ENCODE measurements around the gene GUCY1A2.
A peak's percentile ranks its signal among the peaks of the same experiment; 100 is the strongest.

The GUCY1A2 gene

GRCh38 chr11:106681435-106681834 is 336.8 kb downstream of the GUCY1A2 start:
- Histone ChIP-seq H3K27me3 (ENCODE audit: insufficient read depth, low read length, poor library complexity) (no peaks in the 10 kb centered on the region), H3K79me2 (ENCODE audit: insufficient read depth, low read length) (no peaks in the 10 kb centered on the region), H3K9ac (ENCODE audit: low read depth, low read length) (no peak overlapping the region), H3K4me1 (ENCODE audit: insufficient read depth, low read length) (no peaks in the 10 kb centered on the region), H3K4me3 (ENCODE audit: low read depth in 1 of 2, low read length in 2 of 2) (no peak overlapping the region), H2AFZ (ENCODE audit: low read depth, low read length) (no peak overlapping the region), H3K27ac (ENCODE audit: low read length) (no peak overlapping the region), H3K9me3 (ENCODE audit: insufficient read depth, low read length, severe bottlenecking) (no peaks in the 10 kb centered on the region), H4K20me1 (ENCODE audit: insufficient read depth, low read length) (no peaks in the 10 kb centered on the region), H3K36me3 (ENCODE audit: insufficient read depth, low read length) (no peaks in the 10 kb centered on the region), H3K4me2 (ENCODE audit: insufficient read depth, low read length) (no peak overlapping the region)
- DNase-seq (no peak), ATAC-seq (ENCODE audit: insufficient read depth, low read depth) (no peak)
- no peak for TF ChIP-seq EZH2 (IDR thresholded peaks at IDR 0.05; ENCODE audit: borderline replicate concordance, low read depth, low read length, severe bottlenecking)
- TF ChIP-seq CTCF (IDR thresholded peaks at IDR 0.05; ENCODE audit: borderline replicate concordance, extremely low read depth, low read length, poor library complexity, severe bottlenecking) = no peak

- DNase-seq (no peak), ATAC-seq (ENCODE audit: insufficient read depth, low read depth) (no peak)
- H4K20me1 ChIP-seq (ENCODE audit: insufficient read depth, low read length) = no peaks in the 10 kb centered on the region
- H3K36me3 ChIP-seq (ENCODE audit: insufficient read depth, low read length) = no peaks in the 10 kb centered on the region
- no peaks in the 10 kb centered on the region for H3K27me3 ChIP-seq (ENCODE audit: insufficient read depth, low read length, poor library complexity)
- H3K4me2 ChIP-seq (ENCODE audit: insufficient read depth, low read length) = no peak overlapping the region
- no peak overlapping the region for H3K27ac ChIP-seq (ENCODE audit: low read length)
- H3K9me3 ChIP-seq (ENCODE audit: insufficient read depth, low read length, severe bottlenecking) = no peaks in the 10 kb centered on the region
- no peaks in the 10 kb centered on the region for H3K79me2 ChIP-seq (ENCODE audit: insufficient read depth, low read length)
- no peak overlapping the region for H3K9ac ChIP-seq (ENCODE audit: low read depth, low read length)
- H3K4me3 ChIP-seq (ENCODE audit: low read depth in 1 of 2, low read length in 2 of 2) = no peak overlapping the region
- no peak for TF ChIP-seq EZH2 (IDR thresholded peaks at IDR 0.05; ENCODE audit: borderline replicate concordance, low read depth, low read length, severe bottlenecking)
- no peak for TF ChIP-seq CTCF (IDR thresholded peaks at IDR 0.05; ENCODE audit: borderline replicate concordance, extremely low read depth, low read length, poor library complexity, severe bottlenecking)
- H3K4me1 ChIP-seq (ENCODE audit: insufficient read depth, low read length) = no peaks in the 10 kb centered on the region
- peak overlapping the region; percentile 55; the same call in 1 of the 2 replicates for H2AFZ ChIP-seq (ENCODE audit: low read depth, low read length)
Measured at GRCh38 chr11:106679581-106679980, 338.7 kb downstream of the GUCY1A2 start.

- Histone ChIP-seq H3K4me2 (ENCODE audit: insufficient read depth, low read length) (no peak overlapping the region), H3K27me3 (ENCODE audit: insufficient read depth, low read length, poor library complexity) (no peaks in the 10 kb centered on the region), H3K79me2 (ENCODE audit: insufficient read depth, low read length) (no peaks in the 10 kb centered on the region), H3K4me3 (ENCODE audit: low read depth in 1 of 2, low read length in 2 of 2) (no peak overlapping the region), H2AFZ (ENCODE audit: low read depth, low read length) (no peak overlapping the region), H3K9me3 (ENCODE audit: insufficient read depth, low read length, severe bottlenecking) (no peaks in the 10 kb centered on the region), H3K4me1 (ENCODE audit: insufficient read depth, low read length) (no peaks in the 10 kb centered on the region), H3K9ac (ENCODE audit: low read depth, low read length) (no peak overlapping the region), H3K27ac (ENCODE audit: low read length) (no peak overlapping the region), H3K36me3 (ENCODE audit: insufficient read depth, low read length) (no peaks in the 10 kb centered on the region), H4K20me1 (ENCODE audit: insufficient read depth, low read length) (no peaks in the 10 kb centered on the region)
- ATAC-seq (ENCODE audit: insufficient read depth, low read depth) (no peak), DNase-seq (no peak)
- TF ChIP-seq CTCF (IDR thresholded peaks at IDR 0.05; ENCODE audit: borderline replicate concordance, extremely low read depth, low read length, poor library complexity, severe bottlenecking) = no peak
- no peak for TF ChIP-seq EZH2 (IDR thresholded peaks at IDR 0.05; ENCODE audit: borderline replicate concordance, low read depth, low read length, severe bottlenecking)
Measured at GRCh38 chr11:106679181-106679580, 339.1 kb downstream of the GUCY1A2 start.

- H4K20me1 ChIP-seq (ENCODE audit: insufficient read depth, low read length) = no peaks in the 10 kb centered on the region
- no peak overlapping the region for H3K9ac ChIP-seq (ENCODE audit: low read depth, low read length)
- DNase-seq (no peak), ATAC-seq (ENCODE audit: insufficient read depth, low read depth) (peak; percentile 77)
- peaks cover 2% of the 10 kb centered on the region for H3K9me3 ChIP-seq (ENCODE audit: insufficient read depth, low read length, severe bottlenecking)
- no peaks in the 10 kb centered on the region for H3K27me3 ChIP-seq (ENCODE audit: insufficient read depth, low read length, poor library complexity)
- TF ChIP-seq EZH2 (IDR thresholded peaks at IDR 0.05; ENCODE audit: borderline replicate concordance, low read depth, low read length, severe bottlenecking) (no peak), CTCF (IDR thresholded peaks at IDR 0.05; ENCODE audit: borderline replicate concordance, extremely low read depth, low read length, poor library complexity, severe bottlenecking) (no peak)
- peak overlapping the region; percentile 3; the same call in 1 of the 2 replicates for H2AFZ ChIP-seq (ENCODE audit: low read depth, low read length)
- H3K4me1 ChIP-seq (ENCODE audit: insufficient read depth, low read length) = peaks cover 14% of the 10 kb centered on the region
- no peaks in the 10 kb centered on the region for H3K36me3 ChIP-seq (ENCODE audit: insufficient read depth, low read length)
- no peak overlapping the region for H3K27ac ChIP-seq (ENCODE audit: low read length)
- no peak overlapping the region for H3K4me3 ChIP-seq (ENCODE audit: low read depth in 1 of 2, low read length in 2 of 2)
- no peak overlapping the region for H3K4me2 ChIP-seq (ENCODE audit: insufficient read depth, low read length)
- no peaks in the 10 kb centered on the region for H3K79me2 ChIP-seq (ENCODE audit: insufficient read depth, low read length)
Measured at GRCh38 chr11:106670069-106670468, 348.2 kb downstream of the GUCY1A2 start.

Data from DND-41 (cell line).